NCI-H1436 treated with DMSO at 0.1 percent for 48 hours (cell line): ENCODE results near the gene ZNF573.

Experiments
- DNase-seq: peaks from one replicate; lab custom pipeline; 2025; lab: John Stamatoyannopoulos, UW

The ZNF573 gene

DNA sequence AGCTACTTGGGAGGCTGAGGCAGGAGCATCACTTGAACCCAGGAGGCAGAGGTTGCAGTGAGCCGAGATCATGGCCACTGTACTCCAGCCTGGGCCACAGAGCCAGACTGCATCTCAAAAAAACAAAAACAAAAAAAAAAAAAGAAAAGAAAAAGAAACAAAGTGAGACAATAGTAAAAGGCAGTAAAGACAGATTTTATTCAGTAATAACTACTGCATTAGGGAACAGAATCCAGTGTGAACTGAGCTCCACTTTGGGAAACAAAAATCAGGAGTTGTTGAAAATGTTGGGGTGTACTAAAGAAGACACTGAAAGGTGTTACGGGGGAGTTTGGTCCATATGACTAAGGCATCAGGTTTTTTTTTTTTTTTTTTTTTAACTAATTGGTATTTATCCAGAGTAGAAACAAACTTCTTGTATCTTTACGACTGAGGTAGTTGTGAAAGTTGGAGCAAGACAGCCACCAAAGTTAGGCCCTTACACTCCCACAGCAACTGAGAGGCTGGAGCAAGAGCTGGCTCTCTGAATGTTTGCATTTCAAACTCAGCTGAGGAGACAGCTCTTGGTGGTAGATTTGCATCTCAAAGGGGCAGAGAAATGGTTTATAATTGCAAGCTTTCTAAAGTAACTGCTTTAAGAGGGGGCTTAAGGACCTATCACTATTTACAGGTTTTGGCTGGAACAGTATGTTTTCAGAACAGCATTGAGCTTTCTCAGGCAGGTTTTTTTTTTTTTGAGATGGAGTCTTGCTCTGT, 84.1 kb downstream of the ZNF573 start:
- no peak for DNase-seq

DNA sequence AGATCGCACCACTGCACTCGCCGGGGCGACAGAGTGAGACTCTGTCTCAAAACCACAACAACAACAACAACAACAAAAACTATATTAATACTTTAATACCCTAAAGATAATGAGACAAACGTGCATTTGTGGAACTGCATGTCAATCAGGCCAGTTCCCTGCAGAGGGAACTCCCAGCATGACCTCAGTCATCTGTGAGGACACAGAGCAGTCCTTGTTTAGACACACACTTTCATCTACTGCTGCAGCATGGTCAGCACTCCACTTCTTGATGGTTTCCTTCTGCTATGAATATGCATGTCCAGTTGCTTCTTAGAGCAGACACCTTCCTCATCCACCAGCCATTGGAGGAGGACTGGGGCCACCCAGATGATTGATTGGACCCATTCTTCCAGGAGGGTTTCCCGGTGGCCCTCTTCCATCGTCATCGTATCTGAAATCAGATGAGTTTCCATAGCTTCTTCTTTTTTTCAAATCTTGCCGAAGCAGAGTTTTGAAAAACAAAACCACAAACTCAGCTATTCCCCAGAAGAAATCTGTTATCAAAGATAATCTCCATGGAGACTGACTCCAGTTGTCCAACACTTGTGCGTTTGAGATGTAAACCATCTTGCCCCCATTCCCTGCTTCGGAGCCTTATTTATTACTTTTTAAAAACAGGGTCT, 86.3 kb downstream of the ZNF573 start:
- no peak for DNase-seq

DNA sequence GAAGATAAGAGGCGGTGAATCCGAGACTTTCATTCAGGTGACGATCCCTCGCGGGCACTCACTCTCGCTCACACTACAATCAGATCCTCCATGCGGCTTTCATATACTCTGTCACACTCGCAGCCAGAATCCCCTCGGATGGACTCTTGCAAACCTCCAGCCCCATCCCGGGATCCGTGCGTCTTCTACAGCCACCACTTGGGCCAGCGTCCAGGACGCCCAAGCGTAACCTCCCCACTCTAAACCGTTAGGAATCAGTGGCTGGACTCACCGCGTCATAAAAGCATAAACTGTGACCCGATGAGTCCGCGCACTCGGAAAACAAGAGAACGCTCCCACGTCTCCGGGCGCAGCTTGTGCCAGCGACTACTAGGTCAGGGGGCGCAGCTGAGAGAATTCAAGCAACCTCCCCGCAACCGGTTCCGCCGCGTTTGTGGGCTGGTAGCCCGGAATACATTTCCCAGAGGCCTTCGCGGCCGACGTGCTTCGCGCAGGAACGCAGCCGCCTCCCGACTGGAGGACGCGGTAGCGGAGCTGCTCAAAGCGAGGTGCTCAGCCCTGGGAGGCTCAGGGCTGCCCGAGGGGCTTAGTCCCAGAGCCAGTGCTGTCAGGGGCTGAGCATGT, 87.4 kb downstream of the ZNF573 start:
- DNase-seq = no peak
